Measurements from ENCODE around the gene HS3ST6. TPM values are rescaled to one million over a fixed set of nuclear protein-coding genes. Genes with fewer than 3 reads are reported as not detected.
"Not testable (repeated sequence)": the region's sequence is repeated elsewhere in the genome, so short reads cannot be mapped to it uniquely, and the experiment has no call there.

HS3ST6 gene
- total and polyA plus RNA-seq, 7 experiments from 2014 or later, result not detected

DNA sequence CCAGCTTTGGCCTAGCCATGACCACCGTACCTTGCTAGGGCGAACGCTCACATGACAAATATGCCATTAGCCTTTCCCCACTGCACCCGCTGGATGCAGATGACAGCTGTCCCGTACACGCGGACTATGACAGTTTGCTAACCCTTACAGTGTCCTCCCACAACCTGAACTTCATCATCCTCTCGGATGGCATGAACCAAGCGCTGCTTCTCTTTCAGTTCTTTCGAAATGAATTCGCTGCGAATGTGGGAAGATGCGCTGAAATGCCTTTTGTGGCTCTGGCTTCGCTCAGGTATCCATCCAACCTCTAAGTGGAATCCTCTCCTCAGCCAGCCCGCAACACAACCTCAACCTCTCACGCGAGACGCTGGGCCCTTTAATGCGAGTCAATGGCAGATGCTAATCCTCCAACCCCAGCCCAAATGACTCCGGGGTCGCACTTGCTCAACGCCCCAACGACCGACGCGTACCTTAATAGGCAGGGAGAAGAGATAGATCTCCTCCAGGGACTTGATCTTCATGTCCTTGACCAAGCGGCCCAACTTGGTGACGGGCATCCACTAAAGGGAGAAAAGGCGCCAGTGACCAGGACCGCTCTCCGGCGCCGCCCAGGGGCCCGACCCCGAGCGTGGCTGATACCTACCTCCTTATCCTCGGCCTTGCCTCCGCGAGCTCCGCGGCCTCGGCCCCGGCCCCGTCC is 45.7 kb upstream of the HS3ST6 start:
- H3K4me3 Mint-ChIP-seq, result peak overlapping the region; percentile 89 to 97 (median 94)
- H3K9me3 Mint-ChIP-seq, result peaks cover 0 to 3% (median 0%) of the 10 kb centered on the region in 11 donors
- peak overlapping the region; percentile 81 for H3K4me3 ChIP-seq (ENCODE audit: low read length)
- H3K27me3 Mint-ChIP-seq, result no peaks in the 10 kb centered on the region
- ChIA-PET CTCF (interaction anchor here (0.6 kb wide), 1 partner anchor 41 kb away, joined by 3 read pairs; no protein-coding TSS in a partner anchor), POLR2A (interaction anchor here (0.6 to 3.5 kb wide), 37 partner anchors 8 to 1584 kb away, joined by 3 to 61 read pairs (median 5); partner anchors contain the start of genes AMDHD2, CEMP1, FAHD1 and GFER)
- H3K27me3 ChIP-seq (ENCODE audit: control insufficient read depth in 2 of 2, insufficient read depth in 2 of 2, low read length in 2 of 2), result no peaks in the 10 kb centered on the region
- DNase-seq, result peak in 1 of 9 donors; percentile 51
- H3K4me1 Mint-ChIP-seq, result peaks cover 21 to 49% (median 32%) of the 10 kb centered on the region in 7 donors
- peaks cover 3 to 25% (median 10%) of the 10 kb centered on the region in 5 donors for H3K36me3 Mint-ChIP-seq
- peak; percentile 24 for ATAC-seq
- H3K9me3 ChIP-seq (ENCODE audit: control insufficient read depth in 2 of 3, low read length in 3 of 3), result no peaks in the 10 kb centered on the region
- peak overlapping the region; percentile 88 to 97 (median 96) for H3K27ac Mint-ChIP-seq
- intact Hi-C loops (cut with micrococcal nuclease), result loop anchor here (1.0 to 10.0 kb wide), 11 partner anchors 8 to 1283 kb away; partner anchors contain the start of genes TBL3 (in 2 of the 2), ZNF598 (in 2 of the 2), ATP6V0C (in 1 of the 2) and CRAMP1 (in 1 of the 2)
- H3K4me1 ChIP-seq (ENCODE audit: control insufficient read depth in 2 of 2, insufficient read depth in 2 of 2, low read length in 2 of 2), result peaks cover 27 to 43% of the 10 kb centered on the region in 2 donors
- peaks cover 8 to 26% (median 10%) of the 10 kb centered on the region in 3 experiments for H3K36me3 ChIP-seq (ENCODE audit: control insufficient read depth in 2 of 3, insufficient read depth in 3 of 3, low read length in 3 of 3)
- peak overlapping the region; percentile 100 for H3K27ac ChIP-seq (ENCODE audit: low read depth, low read length)

DNA sequence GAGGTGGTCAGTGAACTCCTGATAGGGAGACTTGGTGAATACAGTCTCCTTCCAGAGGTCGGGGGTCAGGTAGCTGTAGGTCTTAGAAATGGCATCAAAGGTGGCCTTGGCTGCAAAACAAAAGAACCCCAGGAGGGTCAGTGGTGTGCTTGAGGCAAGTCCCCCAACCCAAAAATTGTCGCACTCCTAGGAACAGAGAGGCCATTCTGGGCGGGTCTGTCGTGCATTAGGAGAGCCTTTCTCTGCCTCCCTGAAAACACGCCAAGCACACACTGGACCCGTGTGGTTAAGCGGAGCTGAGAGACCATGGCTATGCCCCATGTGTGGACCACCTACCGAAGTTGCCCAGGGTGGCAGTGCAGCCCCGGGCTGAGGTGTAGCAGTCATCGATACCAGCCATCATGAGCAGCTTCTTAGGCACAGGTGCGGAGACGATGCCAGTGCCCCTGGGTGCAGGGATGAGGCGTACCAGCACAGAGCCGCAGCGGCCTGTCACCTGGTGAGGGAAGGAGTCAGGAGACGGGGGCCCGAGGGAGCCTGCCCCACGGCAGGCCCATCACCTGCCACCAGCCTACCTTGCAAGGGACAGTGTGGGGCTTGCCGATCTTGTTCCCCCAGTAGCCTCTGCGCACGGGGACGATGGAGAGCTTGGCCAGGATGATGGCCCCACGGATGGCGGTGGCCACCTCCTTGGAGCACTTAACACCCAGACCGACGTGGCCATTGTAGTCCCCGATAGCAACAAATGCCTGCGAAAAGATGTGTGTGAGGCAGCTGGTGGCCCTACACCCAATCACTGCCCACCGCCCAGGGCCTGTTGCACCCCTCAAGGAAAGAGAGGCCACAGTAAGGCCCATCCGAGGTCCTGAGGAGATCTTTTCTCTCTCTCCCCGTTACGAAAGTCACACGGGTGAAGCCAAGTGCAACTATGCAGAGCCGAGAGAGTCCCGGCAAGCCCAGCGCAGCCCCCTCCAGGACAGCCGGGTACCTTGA is 44.2 kb upstream of the HS3ST6 start:
- H3K9me3 Mint-ChIP-seq; H3K27me3 Mint-ChIP-seq; CTCF ChIA-PET; H3K4me3 ChIP-seq (ENCODE audit: low read length); H3K27me3 ChIP-seq (ENCODE audit: control insufficient read depth in 2 of 2, insufficient read depth in 2 of 2, low read length in 2 of 2); H3K9me3 ChIP-seq (ENCODE audit: control insufficient read depth in 2 of 3, low read length in 3 of 3); ATAC-seq; DNase-seq: not testable (repeated sequence)
- Histone ChIP-seq H3K36me3 (ENCODE audit: control insufficient read depth in 2 of 3, insufficient read depth in 3 of 3, low read length in 3 of 3) (peaks cover 8 to 26% (median 10%) of the 10 kb centered on the region in 3 experiments), H3K27ac (ENCODE audit: low read depth, low read length) (peak overlapping the region; percentile 100), H3K4me1 (ENCODE audit: control insufficient read depth in 2 of 2, insufficient read depth in 2 of 2, low read length in 2 of 2) (peaks cover 31 to 45% of the 10 kb centered on the region in 2 donors)
- Mint-ChIP-seq H3K36me3 (peaks cover 3 to 25% (median 10%) of the 10 kb centered on the region in 5 donors), H3K27ac (peak overlapping the region in 7 of 9 donors; percentile 47 to 97 (median 96)), H3K4me1 (peaks cover 21 to 49% (median 32%) of the 10 kb centered on the region in 7 donors), H3K4me3 (peak overlapping the region; percentile 51 to 97 (median 92))
- intact Hi-C loops (cut with micrococcal nuclease), result loop anchor here (5.0 to 10.0 kb wide), 2 partner anchors 348 to 550 kb away; partner anchors contain the start of genes ATP6V0C (in 1 of the 2), CRAMP1 (in 1 of the 2) and IFT140 (in 1 of the 2)
- POLR2A ChIA-PET, result interaction anchor here (1.4 to 3.0 kb wide), 6 partner anchors 9 to 193 kb away, joined by 3 to 61 read pairs (median 8); partner anchors contain the start of genes GFER, NOXO1, TBL3 and TRAF7

DNA sequence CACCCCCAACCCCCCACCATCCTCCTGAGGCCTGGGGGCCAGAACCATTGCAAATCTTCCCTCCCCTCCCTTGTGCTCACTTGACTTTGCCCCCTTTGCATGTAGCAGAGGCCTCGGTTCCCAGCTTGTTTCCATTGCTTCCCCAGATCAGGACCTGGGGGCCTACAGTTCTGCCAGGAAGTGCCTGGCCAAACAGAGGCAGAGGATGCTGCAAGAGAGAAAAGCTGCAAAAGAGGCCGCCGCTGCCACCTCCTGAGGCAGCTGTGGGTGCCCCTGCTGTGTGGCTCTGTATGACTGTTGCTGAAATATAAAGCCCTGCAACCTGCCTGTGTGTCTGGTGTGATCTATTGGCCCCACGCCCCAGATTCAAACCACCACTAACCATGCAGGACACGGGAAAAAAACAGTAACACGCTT is 43.4 kb upstream of the HS3ST6 start:
- peak overlapping the region in 6 of 10 donors; percentile 16 to 97 (median 40) for H3K4me3 Mint-ChIP-seq
- intact Hi-C loops (cut with micrococcal nuclease), result loop anchor here (5.0 to 10.0 kb wide), 2 partner anchors 347 to 551 kb away; partner anchors contain the start of genes ATP6V0C (in 1 of the 2), CRAMP1 (in 1 of the 2) and IFT140 (in 1 of the 2)

DNA sequence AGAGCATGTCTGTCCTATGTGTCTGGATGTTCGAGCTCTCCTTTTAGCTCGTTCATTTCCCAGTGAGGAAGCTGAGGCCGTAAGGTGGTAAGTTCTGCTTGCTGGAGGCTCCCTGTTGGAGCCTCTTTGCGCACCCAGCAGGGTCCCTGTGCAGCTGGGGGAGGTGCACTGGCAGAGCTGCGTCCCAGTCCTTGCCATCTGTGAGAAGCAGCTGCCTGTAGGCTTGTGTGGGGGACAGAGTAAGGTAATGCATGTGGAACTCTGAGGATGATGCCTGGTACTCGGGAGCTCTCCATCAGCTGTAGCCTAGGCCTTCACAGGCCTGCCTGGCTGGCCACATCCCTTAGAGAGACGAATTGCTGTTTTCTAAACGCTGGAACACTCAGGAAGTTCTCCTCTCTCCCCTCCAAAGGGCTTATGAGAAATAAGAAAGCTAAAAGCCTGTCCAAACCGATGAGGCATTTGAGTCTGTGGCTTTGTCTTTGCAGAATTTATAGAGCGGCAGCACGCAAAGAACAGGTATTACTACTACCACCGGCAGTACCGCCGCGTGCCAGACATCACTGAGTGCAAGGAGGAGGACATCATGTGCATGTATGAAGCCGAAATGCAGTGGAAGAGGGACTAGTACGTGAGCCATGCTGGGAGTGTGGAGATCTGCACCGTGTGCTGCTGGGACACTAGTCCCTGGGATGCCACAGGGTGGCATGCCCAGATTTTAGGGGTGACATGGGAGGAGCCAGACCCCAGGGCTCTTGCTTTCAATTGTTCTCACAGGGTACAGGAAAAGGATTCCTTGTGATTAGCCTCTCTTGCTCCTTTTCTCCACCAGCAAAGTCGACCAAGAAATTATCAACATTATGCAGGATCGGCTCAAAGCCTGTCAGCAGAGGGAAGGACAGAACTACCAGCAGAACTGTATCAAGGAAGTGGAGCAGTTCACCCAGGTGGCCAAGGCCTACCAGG is 42.7 kb upstream of the HS3ST6 start:
- Mint-ChIP-seq H3K9me3 (peaks cover 0 to 3% (median 0%) of the 10 kb centered on the region in 11 donors), H3K36me3 (peaks cover 3 to 25% (median 10%) of the 10 kb centered on the region in 5 donors), H3K27ac (peak overlapping the region; percentile 82 to 95 (median 90)), H3K27me3 (peaks cover 0 to 2% (median 0%) of the 10 kb centered on the region in 5 donors), H3K4me1 (peaks cover 21 to 48% (median 32%) of the 10 kb centered on the region in 7 donors), H3K4me3 (peak overlapping the region; percentile 85 to 97 (median 91))
- ATAC-seq (no peak), DNase-seq (no peak)
- ChIA-PET POLR2A (interaction anchor here (0.8 to 3.4 kb wide), 12 partner anchors 10 to 194 kb away, joined by 3 to 38 read pairs (median 3); partner anchors contain the start of genes MSRB1, NOXO1, TBL3 and TRAF7), CTCF (interaction anchor here (1.2 kb wide), 1 partner anchor 9 kb away, joined by 5 read pairs; no protein-coding TSS in a partner anchor)
- H3K4me1 ChIP-seq (ENCODE audit: control insufficient read depth in 2 of 2, insufficient read depth in 2 of 2, low read length in 2 of 2), result peaks cover 31 to 45% of the 10 kb centered on the region in 2 donors
- peaks cover 8 to 26% (median 10%) of the 10 kb centered on the region in 3 experiments for H3K36me3 ChIP-seq (ENCODE audit: control insufficient read depth in 2 of 3, insufficient read depth in 3 of 3, low read length in 3 of 3)
- H3K27me3 ChIP-seq (ENCODE audit: control insufficient read depth in 2 of 2, insufficient read depth in 2 of 2, low read length in 2 of 2), result no peaks in the 10 kb centered on the region
- intact Hi-C loops (cut with micrococcal nuclease), result loop anchor here (5.0 to 10.0 kb wide), 2 partner anchors 346 to 551 kb away; partner anchors contain the start of genes ATP6V0C (in 1 of the 2), CRAMP1 (in 1 of the 2) and IFT140 (in 1 of the 2)
- peak overlapping the region; percentile 86 for H3K4me3 ChIP-seq (ENCODE audit: low read length)
- H3K27ac ChIP-seq (ENCODE audit: low read depth, low read length), result peak overlapping the region; percentile 92
- H3K9me3 ChIP-seq (ENCODE audit: control insufficient read depth in 2 of 3, low read length in 3 of 3), result no peaks in the 10 kb centered on the region

More for the DNA sequence above, 43.4 kb upstream of the HS3ST6 start:
- ATAC-seq (no peak), DNase-seq (no peak)
- peaks cover 0 to 3% (median 0%) of the 10 kb centered on the region in 11 donors for H3K9me3 Mint-ChIP-seq
- peaks cover 31 to 45% of the 10 kb centered on the region in 2 donors for H3K4me1 ChIP-seq (ENCODE audit: control insufficient read depth in 2 of 2, insufficient read depth in 2 of 2, low read length in 2 of 2)
- peaks cover 3 to 25% (median 10%) of the 10 kb centered on the region in 5 donors for H3K36me3 Mint-ChIP-seq
- ChIA-PET CTCF (no interaction called here), POLR2A (interaction anchor here (1.3 to 3.4 kb wide), 7 partner anchors 9 to 193 kb away, joined by 3 to 38 read pairs (median 7); partner anchors contain the start of genes MSRB1, NOXO1, TBL3 and TRAF7)
- no peak overlapping the region for H3K4me3 ChIP-seq (ENCODE audit: low read length)
- no peak overlapping the region for H3K27ac ChIP-seq (ENCODE audit: low read depth, low read length)
- peaks cover 0 to 2% (median 0%) of the 10 kb centered on the region in 5 donors for H3K27me3 Mint-ChIP-seq
- peak overlapping the region in 4 of 9 donors; percentile 64 to 88 (median 79) for H3K27ac Mint-ChIP-seq
- peaks cover 8 to 26% (median 10%) of the 10 kb centered on the region in 3 experiments for H3K36me3 ChIP-seq (ENCODE audit: control insufficient read depth in 2 of 3, insufficient read depth in 3 of 3, low read length in 3 of 3)
- H3K4me1 Mint-ChIP-seq, result peaks cover 21 to 49% (median 32%) of the 10 kb centered on the region in 7 donors
- no peaks in the 10 kb centered on the region for H3K9me3 ChIP-seq (ENCODE audit: control insufficient read depth in 2 of 3, low read length in 3 of 3)
- no peaks in the 10 kb centered on the region for H3K27me3 ChIP-seq (ENCODE audit: control insufficient read depth in 2 of 2, insufficient read depth in 2 of 2, low read length in 2 of 2)
